ENCODE data around the gene IRAK3.

DNA sequence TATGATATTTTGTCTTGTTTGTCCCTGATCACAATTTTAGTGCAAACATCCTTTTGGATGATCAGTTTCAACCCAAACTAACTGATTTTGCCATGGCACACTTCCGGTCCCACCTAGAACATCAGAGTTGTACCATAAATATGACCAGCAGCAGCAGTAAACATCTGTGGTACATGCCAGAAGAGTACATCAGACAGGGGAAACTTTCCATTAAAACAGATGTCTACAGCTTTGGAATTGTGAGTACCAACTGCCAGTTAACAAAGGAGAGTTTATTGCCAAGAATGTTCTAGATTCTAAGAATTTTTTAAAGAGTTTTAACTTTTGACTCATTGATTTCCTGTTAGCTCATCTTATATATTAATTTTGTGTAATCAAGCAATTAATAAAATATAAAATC, 55.4 kb downstream of the IRAK3 start:
- TF ChIP-seq POLR2AphosphoS5 (IDR thresholded peaks at IDR 0.05) (no peak), CTCF (IDR thresholded peaks at IDR 0.05) (no peak), POLR2A (IDR thresholded peaks at IDR 0.05; ENCODE audit: low read depth) (no peak)

Measured in esophagus muscularis mucosa (tissue), 3 donors.